Chondrocyte (in vitro differentiated cells): ENCODE data around the gene GRK2. TPM values are rescaled to one million over a fixed set of nuclear protein-coding genes. Genes with fewer than 3 reads are reported as not detected.
"Not testable (repeated sequence)": the region's sequence is repeated elsewhere in the genome, so short reads cannot be mapped to it uniquely, and the experiment has no call there.

ENCODE experiments used
- DNase-seq: peaks from one replicate; pipeline ENCODE4 v3.0.0; 2021; ENCODE audit warnings: mixed read lengths, low spot score
- H3K27ac Mint-ChIP-seq: one replicate; pipeline ENCODE4 v1.8.0; 2021; ENCODE audit warnings: mild to moderate bottlenecking, moderate library complexity, mixed read lengths; ENCODE audit not compliant: unreplicated experiment
- H3K27me3 Mint-ChIP-seq: 2 replicates; pipeline ENCODE4 v1.8.0; 2021; ENCODE audit warnings: low read depth, mixed read lengths
- H3K36me3 Mint-ChIP-seq: 2 replicates; pipeline ENCODE4 v1.8.0; 2021; ENCODE audit warnings: low read depth, mixed read lengths
- H3K4me1 Mint-ChIP-seq: 2 replicates; pipeline ENCODE4 v1.8.0; 2021; ENCODE audit warnings: low read depth, mild to moderate bottlenecking, mixed read lengths
- H3K4me3 Mint-ChIP-seq: one replicate; pipeline ENCODE4 v1.8.0; 2021; ENCODE audit warnings: mild to moderate bottlenecking, moderate library complexity, mixed read lengths; ENCODE audit not compliant: unreplicated experiment
- H3K9me3 Mint-ChIP-seq: 2 replicates; pipeline ENCODE4 v1.8.0; 2021; ENCODE audit warnings: low read depth, mixed read lengths
- CTCF ChIP-seq: fragments of 200-600 bp; sonication (generic); IDR thresholded peaks from 2 replicates; pipeline ENCODE4 v1.5.0; 2021; ENCODE audit warnings: antibody characterized with exemption, mild to moderate bottlenecking, moderate library complexity
- long read RNA-seq: library from polyadenylated mRNA; stranded (forward); transcript quantifications from one replicate; pipeline ENCODE4 v2.0.0, GENCODE V29; 2021
- total RNA-seq: library from RNA; stranded (reverse); gene quantifications from 3 replicates; pipeline ENCODE4 v1.2.1, GENCODE V29; 2021

The GRK2 gene
- total RNA-seq: 34.0 to 38.3 TPM (median 36.1 TPM) in 3 replicates
- long read RNA-seq, transcript GRK2-201 (21 exons, 3,466 nt): major isoform, 152 of 178 reads
- long read RNA-seq, partial matches to known transcripts: 8 of 178 reads
- long read RNA-seq, other reads (novel, unspliced or antisense): 18 of 178 reads

GRCh38 chr11:67266449-67267187 lies at the start of gene GRK2:
Gene GRK2 (plus strand): TSS chr11:67266473. CDS start chr11:67266700, 227 bp downstream.
- peak; percentile 17 for TF ChIP-seq CTCF
- no peaks in the 10 kb centered on the region for H3K27me3 Mint-ChIP-seq
- H3K27ac Mint-ChIP-seq: peak within 1 kb of the TSS; percentile 65
- no peaks in the 10 kb centered on the region for H3K36me3 Mint-ChIP-seq
- peak; percentile 59 for DNase-seq
- H3K4me3 Mint-ChIP-seq: peak within 1 kb of the TSS; percentile 90
- H3K9me3 Mint-ChIP-seq: no peaks in the 10 kb centered on the region
- H3K4me1 Mint-ChIP-seq: peaks cover 62% of the 10 kb centered on the region

- no peaks in the 10 kb centered on the region for H3K27me3 Mint-ChIP-seq
- TF ChIP-seq CTCF: no peak
- H3K9me3 Mint-ChIP-seq: no peaks in the 10 kb centered on the region
- H3K36me3 Mint-ChIP-seq: peaks cover 11% of the 10 kb centered on the region
- H3K4me1 Mint-ChIP-seq: no peaks in the 10 kb centered on the region
- no peak for DNase-seq
- no peak overlapping the region for H3K27ac Mint-ChIP-seq
- no peak overlapping the region for H3K4me3 Mint-ChIP-seq
Measured at GRCh38 chr11:67227726-67228125, 38.5 kb upstream of the GRK2 start.

GRCh38 chr11:67230406-67230805 lies 35.9 kb upstream of the GRK2 start:
- no peak overlapping the region for H3K27ac Mint-ChIP-seq
- no peaks in the 10 kb centered on the region for H3K27me3 Mint-ChIP-seq
- TF ChIP-seq CTCF: no peak
- no peaks in the 10 kb centered on the region for H3K9me3 Mint-ChIP-seq
- H3K4me3 Mint-ChIP-seq: no peak overlapping the region
- H3K4me1 Mint-ChIP-seq: no peaks in the 10 kb centered on the region
- H3K36me3 Mint-ChIP-seq: peaks cover 11% of the 10 kb centered on the region
- no peak for DNase-seq

- no peak for TF ChIP-seq CTCF
- H3K9me3 Mint-ChIP-seq: no peaks in the 10 kb centered on the region
- DNase-seq: no peak
- peaks cover 11% of the 10 kb centered on the region for H3K36me3 Mint-ChIP-seq
- no peak overlapping the region for H3K4me3 Mint-ChIP-seq
- H3K27me3 Mint-ChIP-seq: no peaks in the 10 kb centered on the region
- no peaks in the 10 kb centered on the region for H3K4me1 Mint-ChIP-seq
- H3K27ac Mint-ChIP-seq: no peak overlapping the region
Measured at GRCh38 chr11:67230886-67231285, 35.4 kb upstream of the GRK2 start.

- Mint-ChIP-seq H3K27me3 (no peaks in the 10 kb centered on the region), H3K27ac (peak overlapping the region; percentile 15), H3K9me3 (no peaks in the 10 kb centered on the region), H3K4me3 (no peak overlapping the region), H3K36me3 (peaks cover 7% of the 10 kb centered on the region), H3K4me1 (peaks cover 6% of the 10 kb centered on the region)
- TF ChIP-seq CTCF: no peak
- no peak for DNase-seq
Measured at GRCh38 chr11:67233584-67234190, 32.6 kb upstream of the GRK2 start.

GRCh38 chr11:67234571-67234970 lies 31.7 kb upstream of the GRK2 start:
- not testable (repeated sequence) for H3K27me3 Mint-ChIP-seq, H3K9me3 Mint-ChIP-seq, DNase-seq, H3K36me3 Mint-ChIP-seq, H3K4me3 Mint-ChIP-seq, H3K27ac Mint-ChIP-seq
- H3K4me1 Mint-ChIP-seq: peaks cover 15% of the 10 kb centered on the region
